Measurements from ENCODE around the gene GAL3ST2.

The GAL3ST2 gene

DNA sequence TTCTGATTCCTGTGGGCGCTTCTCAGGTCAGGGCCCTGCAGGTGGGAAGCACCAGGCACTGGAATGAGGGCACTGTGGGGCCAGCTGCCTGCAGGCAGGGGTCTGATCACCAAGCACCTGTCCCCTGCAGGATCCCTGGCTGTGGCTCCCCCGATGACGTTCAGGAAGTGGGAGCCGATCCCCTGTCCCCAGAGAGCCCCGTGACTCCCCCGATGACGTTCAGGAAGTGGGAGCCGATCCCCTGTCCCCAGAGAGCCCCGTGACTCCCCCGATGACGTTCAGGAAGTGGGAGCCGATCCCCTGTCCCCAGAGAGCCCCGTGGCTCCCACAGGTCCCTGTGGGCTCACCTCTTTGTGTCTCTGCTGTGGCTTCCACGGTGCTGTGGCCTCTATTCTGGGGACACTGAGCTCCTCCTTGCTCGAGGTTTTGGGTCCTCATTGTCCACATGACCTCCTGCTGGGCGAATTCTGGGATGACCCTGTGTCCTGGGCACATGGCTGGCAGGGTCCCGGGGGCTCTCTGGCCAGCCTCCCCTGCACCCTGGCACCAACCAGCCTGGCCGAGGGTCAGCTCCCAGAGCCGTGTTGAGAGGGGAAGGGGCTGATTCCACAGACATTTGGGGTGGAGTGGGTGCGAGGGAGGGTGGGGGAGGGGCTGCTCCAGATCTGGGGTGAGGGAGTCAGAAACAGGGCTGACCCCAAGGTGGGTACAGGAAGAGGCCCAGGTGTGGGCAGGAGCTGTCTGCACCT is 37.2 kb downstream of the GAL3ST2 start:
- Histone ChIP-seq H3K4me3 (replicated peaks; ENCODE audit: low read depth, low read length) (no peak overlapping the region), H3K36me3 (ENCODE audit: control insufficient read depth, insufficient read depth, low read length) (no peaks in the 10 kb centered on the region), H3K27me3 (replicated peaks; ENCODE audit: control insufficient read depth, insufficient read depth, low read length) (no peaks in the 10 kb centered on the region; the same call in 1 of the 2 replicates)
- DNase-seq (ENCODE audit: extremely low read depth, insufficient read length): no peak
- TF ChIP-seq, protein P1, sequence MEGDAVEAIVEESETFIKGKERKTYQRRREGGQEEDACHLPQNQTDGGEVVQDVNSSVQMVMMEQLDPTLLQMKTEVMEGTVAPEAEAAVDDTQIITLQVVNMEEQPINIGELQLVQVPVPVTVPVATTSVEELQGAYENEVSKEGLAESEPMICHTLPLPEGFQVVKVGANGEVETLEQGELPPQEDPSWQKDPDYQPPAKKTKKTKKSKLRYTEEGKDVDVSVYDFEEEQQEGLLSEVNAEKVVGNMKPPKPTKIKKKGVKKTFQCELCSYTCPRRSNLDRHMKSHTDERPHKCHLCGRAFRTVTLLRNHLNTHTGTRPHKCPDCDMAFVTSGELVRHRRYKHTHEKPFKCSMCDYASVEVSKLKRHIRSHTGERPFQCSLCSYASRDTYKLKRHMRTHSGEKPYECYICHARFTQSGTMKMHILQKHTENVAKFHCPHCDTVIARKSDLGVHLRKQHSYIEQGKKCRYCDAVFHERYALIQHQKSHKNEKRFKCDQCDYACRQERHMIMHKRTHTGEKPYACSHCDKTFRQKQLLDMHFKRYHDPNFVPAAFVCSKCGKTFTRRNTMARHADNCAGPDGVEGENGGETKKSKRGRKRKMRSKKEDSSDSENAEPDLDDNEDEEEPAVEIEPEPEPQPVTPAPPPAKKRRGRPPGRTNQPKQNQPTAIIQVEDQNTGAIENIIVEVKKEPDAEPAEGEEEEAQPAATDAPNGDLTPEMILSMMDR (IDR thresholded peaks at IDR 0.05; ENCODE audit: insufficient read depth, low read length, poor library complexity, severe bottlenecking): no peak

DNA sequence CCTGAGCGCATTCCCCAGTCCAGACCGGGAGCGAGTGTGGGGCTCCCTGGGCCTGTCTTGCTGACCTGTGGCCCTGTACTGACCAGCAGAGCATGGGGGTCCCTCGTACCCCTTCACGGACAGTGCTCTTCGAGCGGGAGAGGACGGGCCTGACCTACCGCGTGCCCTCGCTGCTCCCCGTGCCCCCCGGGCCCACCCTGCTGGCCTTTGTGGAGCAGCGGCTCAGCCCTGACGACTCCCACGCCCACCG is 37.7 kb downstream of the GAL3ST2 start:
- Histone ChIP-seq H3K4me3 (replicated peaks; ENCODE audit: low read depth, low read length) (no peak overlapping the region), H3K27me3 (replicated peaks; ENCODE audit: control insufficient read depth, insufficient read depth, low read length) (no peaks in the 10 kb centered on the region), H3K36me3 (ENCODE audit: control insufficient read depth, insufficient read depth, low read length) (no peaks in the 10 kb centered on the region)
- TF ChIP-seq, protein P1 (IDR thresholded peaks at IDR 0.05; ENCODE audit: insufficient read depth, low read length, poor library complexity, severe bottlenecking): no peak
- DNase-seq (ENCODE audit: extremely low read depth, insufficient read length): no peak

DNA sequence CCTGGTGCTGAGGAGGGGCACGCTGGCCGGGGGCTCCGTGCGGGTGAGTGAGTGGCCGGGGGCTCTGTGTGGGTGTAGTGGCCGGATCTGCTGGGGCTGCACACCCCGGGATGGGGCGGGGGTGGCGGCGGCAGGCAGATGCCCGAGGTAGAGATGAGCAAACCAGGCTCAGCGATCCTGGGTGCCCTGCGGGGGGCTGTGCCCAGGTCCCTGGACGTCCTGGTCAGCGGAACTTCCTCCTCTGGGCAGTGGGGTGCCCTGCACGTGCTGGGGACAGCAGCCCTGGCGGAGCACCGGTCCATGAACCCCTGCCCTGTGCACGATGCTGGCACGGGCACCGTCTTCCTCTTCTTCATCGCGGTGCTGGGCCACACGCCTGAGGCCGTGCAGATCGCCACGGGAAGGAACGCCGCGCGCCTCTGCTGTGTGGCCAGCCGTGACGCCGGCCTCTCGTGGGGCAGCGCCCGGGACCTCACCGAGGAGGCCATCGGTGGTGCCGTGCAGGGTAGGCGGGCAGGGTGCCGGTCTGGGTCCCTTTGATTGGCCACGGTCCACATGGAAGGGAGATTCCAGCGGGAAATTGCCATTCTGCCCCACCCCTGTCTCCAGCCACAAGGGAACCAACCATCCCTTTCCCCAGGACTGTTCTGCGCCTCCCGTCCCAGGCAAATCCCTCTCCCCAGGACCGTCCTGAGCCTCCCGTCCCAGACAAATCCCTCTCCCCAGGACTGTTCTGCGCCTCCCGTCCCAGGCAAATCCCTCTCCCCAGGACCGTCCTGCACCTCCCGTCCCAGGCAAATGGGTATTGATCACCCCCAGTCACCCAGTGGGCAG is 38.2 kb downstream of the GAL3ST2 start:
- Histone ChIP-seq H3K4me3 (replicated peaks; ENCODE audit: low read depth, low read length) (no peak overlapping the region), H3K36me3 (ENCODE audit: control insufficient read depth, insufficient read depth, low read length) (no peaks in the 10 kb centered on the region), H3K27me3 (replicated peaks; ENCODE audit: control insufficient read depth, insufficient read depth, low read length) (no peaks in the 10 kb centered on the region)
- no peak for DNase-seq (ENCODE audit: extremely low read depth, insufficient read length)
- TF ChIP-seq, protein P1 (IDR thresholded peaks at IDR 0.05; ENCODE audit: insufficient read depth, low read length, poor library complexity, severe bottlenecking): no peak

DNA sequence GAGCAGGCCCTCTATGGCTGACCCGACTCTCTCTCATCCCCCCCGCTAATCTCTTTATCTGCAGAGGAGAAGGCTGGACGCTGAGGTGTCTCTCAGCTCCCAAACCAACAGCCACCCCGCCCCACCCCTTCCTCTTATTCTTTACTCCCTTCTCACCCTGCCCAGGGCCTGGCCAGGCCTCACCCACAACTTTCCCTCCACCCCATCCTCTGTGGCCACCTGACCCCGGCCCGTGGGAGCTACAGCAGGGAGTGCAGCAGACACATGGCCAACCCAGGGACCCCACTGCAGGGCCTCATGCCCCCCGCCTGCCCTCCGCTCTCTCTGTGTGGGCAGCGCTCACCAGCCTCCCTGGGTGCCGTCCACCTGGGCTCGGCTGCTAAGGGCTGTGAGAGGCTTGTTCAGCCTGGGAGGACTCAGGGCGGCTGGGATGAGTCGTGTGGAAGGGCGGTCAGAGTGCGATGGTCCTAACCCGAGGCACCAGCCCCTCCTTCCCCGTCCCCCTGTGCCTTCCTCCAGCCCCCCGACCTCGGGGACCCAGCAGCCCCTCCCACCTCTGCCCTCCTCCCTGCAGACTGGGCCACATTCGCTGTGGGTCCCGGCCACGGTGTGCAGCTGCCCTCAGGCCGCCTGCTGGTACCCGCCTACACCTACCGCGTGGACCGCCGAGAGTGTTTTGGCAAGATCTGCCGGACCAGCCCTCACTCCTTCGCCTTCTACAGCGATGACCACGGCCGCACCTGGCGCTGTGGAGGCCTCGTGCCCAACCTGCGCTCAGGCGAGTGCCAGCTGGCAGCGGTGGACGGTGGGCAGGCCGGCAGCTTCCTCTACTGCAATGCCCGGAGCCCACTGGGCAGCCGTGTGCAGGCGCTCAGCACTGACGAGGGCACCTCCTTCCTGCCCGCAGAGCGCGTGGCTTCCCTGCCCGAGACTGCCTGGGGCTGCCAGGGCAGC is 39.1 kb downstream of the GAL3ST2 start:
- no peak for DNase-seq (ENCODE audit: extremely low read depth, insufficient read length)
- TF ChIP-seq, protein P1 (IDR thresholded peaks at IDR 0.05; ENCODE audit: insufficient read depth, low read length, poor library complexity, severe bottlenecking): no peak

DNA sequence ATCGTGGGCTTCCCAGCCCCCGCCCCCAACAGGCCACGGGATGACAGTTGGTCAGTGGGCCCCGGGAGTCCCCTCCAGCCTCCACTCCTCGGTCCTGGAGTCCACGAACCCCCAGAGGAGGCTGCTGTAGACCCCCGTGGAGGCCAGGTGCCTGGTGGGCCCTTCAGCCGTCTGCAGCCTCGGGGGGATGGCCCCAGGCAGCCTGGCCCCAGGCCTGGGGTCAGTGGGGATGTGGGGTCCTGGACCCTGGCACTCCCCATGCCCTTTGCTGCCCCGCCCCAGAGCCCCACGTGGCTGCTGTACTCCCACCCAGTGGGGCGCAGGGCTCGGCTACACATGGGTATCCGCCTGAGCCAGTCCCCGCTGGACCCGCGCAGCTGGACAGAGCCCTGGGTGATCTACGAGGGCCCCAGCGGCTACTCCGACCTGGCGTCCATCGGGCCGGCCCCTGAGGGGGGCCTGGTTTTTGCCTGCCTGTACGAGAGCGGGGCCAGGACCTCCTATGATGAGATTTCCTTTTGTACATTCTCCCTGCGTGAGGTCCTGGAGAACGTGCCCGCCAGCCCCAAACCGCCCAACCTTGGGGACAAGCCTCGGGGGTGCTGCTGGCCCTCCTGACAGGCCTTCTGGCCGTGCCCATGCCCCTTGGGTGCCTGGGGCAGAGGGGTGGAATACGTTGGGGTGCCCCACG is 40.0 kb downstream of the GAL3ST2 start:
- DNase-seq (ENCODE audit: extremely low read depth, insufficient read length): no peak

More for the DNA sequence above, 39.1 kb downstream of the GAL3ST2 start:
- no peaks in the 10 kb centered on the region for H3K36me3 ChIP-seq (ENCODE audit: control insufficient read depth, insufficient read depth, low read length)
- H3K4me3 ChIP-seq (replicated peaks; ENCODE audit: low read depth, low read length): no peak overlapping the region
- no peaks in the 10 kb centered on the region for H3K27me3 ChIP-seq (replicated peaks; ENCODE audit: control insufficient read depth, insufficient read depth, low read length)

More for the DNA sequence above, 40.0 kb downstream of the GAL3ST2 start:
- Histone ChIP-seq H3K27me3 (replicated peaks; ENCODE audit: control insufficient read depth, insufficient read depth, low read length) (no peaks in the 10 kb centered on the region), H3K4me3 (replicated peaks; ENCODE audit: low read depth, low read length) (no peak overlapping the region), H3K36me3 (ENCODE audit: control insufficient read depth, insufficient read depth, low read length) (no peaks in the 10 kb centered on the region)
- TF ChIP-seq, protein P1 (IDR thresholded peaks at IDR 0.05; ENCODE audit: insufficient read depth, low read length, poor library complexity, severe bottlenecking): no peak
